GM11168 (cell line): ENCODE measurements around the gene CHD6.

Experiments used
- in situ Hi-C: fragments of 300-500 bp; cut with MboI; formaldehyde crosslinking; loops from one replicate; pipeline ENCODE4 v1.12.0; 2022; ENCODE audit warnings: low sequenced_read_pairs; ENCODE audit not compliant: unreplicated experiment

Gene CHD6

DNA sequence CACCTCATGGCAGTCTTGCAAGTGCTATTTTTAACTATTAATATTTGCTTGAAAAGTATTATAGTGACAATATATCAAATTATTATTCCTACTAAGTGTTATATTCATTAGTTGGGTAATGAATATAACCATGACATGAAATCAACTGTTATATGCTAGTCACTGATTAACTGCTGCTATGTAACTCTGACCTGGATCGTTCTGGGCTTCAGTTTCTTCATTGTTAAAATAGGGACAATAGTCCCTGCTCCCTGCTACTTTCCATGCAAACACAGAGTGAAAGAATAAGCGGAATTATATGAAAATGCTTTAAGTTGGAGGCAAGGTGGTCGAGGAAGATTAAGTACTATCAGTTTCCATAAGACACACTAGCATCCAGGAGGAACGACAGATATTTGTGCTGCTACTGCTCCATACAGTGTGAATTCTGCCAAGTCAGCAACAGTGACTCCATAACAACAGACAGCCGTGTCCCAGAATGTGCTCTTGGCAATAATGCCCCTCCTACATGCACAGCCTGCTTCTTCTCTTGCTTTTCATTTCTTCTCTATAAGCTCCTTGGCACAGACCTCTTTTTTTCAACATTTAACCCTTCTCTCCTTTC lies 107.2 kb downstream of the CHD6 start:
- in situ Hi-C loops, result no loop called here

DNA sequence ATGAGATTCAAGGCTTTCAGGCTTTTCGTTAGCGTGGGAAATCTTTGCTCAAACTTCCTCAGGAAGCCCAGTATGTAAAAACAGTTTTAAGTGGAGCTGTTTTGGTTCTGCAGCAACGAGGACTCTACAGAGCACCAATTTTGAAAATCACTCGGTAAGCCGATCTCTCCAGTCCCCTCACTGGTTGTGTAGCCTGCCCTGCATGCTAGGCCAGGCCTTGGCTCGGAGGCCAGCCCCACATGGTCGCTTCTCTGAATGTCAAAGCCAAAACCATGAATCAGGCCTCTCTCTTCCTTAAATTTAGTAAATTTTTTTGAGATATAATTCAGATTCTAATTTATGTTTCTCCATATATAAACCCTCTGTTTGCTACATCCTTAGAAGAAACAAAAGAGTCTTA lies 108.0 kb downstream of the CHD6 start:
- in situ Hi-C loops, result no loop called here

DNA sequence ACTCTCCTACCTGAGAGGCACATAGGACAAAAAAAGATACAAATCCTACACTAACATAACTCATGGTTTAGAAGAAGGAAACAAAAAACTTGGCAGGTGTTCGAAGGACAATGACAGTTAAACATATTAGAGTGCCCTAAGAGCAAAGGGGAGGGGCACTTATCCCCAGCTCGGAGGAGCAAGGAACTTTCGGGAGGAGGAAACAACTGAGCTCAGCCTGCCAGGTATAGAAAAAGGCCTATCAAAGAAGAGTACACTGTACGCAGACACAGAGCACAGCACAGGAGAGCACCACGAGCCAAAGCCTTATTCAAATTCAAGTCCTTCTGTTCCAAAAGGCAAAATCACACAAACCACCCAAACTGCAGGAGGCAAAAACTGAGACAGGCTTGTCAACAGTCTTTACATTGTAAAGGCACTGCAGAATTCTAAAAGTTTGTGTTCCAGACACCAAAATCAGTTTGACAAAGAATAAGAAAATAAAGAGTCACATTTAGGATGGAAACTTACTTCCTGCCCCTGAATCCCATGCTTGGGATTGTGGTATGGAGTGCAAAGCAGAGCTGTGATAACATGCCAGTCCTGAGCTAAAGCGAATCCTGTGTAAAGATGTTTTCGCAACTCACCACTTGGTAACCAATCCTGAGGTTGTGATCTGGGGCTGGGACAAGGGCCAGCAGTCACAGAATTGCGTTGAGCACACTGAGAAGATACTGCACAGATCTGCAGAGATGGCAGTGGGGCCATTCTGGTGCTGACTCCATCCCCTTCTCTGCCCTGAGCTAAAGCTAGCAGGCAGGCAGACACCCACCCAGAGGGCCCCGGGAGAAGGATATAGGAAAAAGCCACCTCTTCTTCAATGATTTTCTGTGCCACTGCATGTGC lies 108.6 kb downstream of the CHD6 start:
- in situ Hi-C loops, result no loop called here

DNA sequence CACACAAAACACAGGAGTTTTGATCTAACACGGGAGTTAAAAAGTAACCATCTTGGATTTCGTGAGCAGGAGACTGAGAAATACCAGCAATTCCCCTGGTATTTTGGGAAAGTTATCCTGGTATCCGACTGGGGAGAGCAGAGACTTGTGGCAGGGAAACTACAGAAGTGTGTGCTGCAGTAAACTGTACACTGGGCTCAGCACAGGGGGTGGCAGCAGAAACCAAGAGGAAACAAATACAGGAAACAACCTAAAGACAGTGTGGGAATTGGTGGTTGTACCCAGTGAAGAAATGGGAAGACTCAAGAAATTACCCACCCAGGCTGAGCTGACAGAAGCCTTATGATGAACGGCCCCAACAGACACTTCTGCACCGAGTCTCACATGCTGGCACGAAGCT lies 109.8 kb downstream of the CHD6 start:
- in situ Hi-C loops, result no loop called here

DNA sequence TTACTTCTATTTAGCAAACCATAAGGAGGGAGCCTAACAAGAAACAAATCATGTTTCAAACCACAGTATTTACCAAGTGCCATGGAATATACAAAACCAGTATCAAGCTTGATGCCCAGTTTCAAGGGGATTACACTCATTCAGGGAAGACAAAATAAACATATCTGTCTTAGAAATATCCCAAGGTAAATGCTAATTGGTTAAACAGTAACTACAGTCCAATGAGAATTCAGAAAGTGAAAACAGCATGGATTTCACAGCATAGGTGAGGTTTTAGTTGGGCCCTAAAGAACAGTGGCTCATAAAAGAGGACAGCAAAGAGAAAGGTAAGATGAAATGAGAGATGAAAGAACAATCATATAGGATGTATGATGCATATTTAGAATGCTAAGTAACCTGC lies 110.3 kb downstream of the CHD6 start:
- in situ Hi-C loops, result no loop called here

DNA sequence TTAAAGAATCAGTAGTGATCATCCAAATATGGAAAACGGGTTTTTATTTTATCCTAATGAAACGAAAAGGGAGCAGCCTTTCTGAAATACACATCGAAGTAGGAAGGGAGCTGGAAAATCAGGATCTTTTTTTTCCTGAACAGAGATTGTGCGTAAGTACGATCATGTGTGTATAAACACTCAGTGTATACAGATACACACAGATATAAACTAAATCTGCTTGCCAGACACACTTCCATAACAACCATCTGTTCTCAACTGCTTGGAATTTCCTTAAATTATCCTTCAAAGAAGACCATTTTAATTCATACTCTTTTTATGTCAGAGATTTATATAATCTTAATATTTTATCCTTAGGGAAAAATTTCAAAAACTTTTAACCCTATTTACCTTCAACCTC lies 110.7 kb downstream of the CHD6 start:
- in situ Hi-C loops, result no loop called here

DNA sequence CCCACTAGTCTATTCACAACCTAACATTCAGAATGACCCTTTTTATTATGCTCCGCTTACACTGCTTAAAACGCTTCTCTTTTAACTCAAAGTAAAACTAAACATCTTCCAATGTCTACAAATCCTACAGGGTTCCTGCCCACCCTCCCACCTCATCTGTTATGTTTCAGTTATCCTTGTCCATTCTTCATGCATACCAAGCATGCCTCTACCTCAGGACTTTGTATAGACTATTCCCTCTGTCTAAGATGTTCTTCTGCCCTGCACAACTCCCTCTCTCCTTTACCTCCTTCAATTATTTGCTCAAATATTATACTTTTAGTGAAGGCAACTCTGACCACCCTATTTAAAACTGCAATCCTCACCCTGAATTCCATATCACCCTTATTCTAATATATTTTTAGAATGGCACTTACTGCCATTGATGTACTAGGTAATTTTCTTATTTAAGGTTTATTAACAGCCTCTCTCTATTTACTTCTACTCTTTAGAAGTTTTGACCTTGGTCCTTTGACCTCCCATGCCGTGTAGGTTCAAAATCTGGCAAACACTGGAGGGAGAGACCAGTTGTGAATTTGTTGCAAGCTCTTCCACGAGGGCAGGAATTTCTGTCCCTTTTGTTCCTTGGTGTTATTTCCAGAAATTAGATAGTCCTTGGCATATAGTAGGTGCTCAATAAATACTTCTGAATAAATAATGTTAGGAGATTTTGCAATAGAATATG lies 111.8 kb downstream of the CHD6 start:
- in situ Hi-C loops, result no loop called here

DNA sequence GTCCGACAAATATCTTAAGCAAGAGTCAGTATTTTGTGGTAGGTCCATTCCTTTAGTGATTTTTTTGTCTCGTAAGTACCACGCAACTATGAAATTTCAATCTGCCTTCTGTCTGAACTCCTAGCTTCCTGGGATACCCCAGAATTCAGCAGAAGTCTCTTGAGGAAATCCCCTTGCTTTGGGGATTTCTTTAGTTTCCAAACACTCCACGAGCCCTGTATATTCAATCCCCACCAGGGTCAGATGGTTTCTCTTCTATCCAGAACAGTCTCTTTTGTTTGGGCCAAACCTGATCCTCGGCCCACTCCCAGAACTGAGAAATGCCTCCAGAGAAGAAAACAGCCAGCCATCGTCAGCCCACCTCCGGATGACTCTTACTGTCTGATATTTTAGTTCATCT lies 113.0 kb downstream of the CHD6 start:
- in situ Hi-C loops, result no loop called here

DNA sequence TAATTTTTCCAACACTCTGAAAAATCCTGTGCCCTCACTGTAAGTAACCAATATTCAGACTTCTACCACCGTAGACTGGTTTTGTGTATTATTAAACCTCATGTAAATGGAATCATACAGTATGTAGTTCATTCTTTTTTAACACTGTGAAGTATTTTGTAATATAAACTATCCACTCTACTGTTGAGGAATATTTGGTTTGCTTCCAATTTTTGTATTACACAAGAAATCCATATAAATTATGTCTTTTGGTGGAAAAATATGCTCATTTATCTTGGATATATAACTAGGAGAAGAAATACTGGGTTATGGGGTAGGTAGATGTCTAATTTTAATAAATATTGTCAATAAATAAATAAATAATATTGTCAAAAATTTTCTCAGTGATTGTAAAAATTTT lies 116.8 kb downstream of the CHD6 start:
- in situ Hi-C loops, result no loop called here

DNA sequence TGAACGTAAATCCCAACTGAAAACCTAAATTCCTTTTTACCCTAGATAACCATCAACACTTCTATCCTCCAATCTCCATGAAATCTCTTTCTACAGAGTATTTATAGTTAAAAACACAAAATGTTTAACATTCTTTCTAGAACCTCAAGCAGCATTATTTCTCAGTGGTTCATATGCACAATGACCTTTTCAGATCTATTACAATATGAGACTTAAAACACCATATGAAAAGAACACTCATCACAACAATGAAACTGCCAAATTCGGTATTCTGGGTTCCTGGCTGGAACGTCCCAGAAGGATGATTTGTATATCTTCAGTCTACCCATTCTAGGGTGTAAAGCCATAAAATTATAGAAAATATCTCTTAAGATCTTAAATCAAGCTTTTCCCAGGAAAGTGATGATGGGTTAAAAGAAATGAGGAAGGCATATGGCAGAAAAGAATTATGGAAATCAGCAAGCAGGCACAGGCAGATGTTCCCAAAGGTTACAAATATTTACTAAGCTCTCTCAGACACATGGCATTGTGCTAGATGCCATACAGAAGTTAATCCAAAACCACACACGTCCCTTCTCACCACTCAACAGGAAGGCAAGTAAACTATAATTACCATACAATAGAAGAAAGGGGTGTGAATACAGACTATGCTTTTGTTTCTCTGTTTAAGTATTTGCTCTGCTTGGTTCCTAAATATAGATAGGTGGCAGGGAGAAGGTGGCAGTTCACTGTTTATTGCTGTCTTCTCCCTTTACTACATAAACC lies 118.0 kb downstream of the CHD6 start:
- in situ Hi-C loops, result no loop called here

DNA sequence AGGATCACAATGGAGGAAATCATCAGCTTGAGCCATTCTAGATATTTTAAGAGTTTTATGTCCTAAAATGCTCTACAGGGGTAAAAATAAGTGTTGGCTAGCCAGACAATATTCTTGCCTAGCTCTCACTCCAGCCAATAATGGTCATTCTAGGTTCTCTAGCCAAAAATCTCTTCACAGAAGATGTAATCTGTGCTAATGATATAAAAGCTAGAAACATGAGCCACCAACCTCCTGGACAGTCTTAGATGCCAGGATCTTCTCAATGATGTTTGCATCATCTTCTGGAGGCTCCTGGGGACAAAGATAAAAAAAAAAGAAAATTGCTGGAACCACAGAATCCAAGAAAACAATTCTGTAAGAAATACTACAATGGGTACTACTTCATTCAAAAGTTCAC lies 119.1 kb downstream of the CHD6 start:
- in situ Hi-C loops, result no loop called here

DNA sequence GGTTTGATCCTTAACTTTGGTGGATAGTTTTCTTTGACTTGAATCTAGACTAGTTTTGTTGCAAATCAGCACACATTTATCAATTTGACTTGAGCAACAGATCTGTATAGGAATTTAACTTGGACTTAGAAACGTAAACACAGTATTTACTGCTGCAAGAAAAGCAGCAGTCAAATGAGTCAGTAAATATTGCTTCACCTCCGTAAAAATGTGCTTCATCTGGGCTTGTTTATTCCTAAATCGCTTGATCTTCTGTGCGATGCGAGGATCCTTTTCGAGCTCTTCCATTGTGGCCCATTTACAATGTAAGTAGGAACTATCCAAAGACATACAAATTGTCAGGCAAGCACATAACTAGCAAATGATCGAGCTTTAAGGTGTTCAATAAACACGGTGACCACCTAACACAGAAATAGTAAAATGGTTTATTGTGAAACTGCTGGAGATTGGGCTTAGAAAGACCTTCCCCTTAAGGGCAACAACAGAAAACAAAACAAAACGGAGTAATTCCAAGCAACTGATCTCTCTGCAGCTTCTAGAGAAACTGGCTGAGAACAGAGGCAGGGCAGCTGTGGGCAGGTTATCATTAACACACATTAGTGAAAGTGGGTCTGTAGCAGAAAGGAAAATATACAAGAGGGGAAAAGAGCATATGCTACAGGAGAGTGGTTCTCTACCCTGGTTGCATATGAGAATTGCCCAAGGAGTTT lies 120.8 kb downstream of the CHD6 start:
- in situ Hi-C loops, result no loop called here

DNA sequence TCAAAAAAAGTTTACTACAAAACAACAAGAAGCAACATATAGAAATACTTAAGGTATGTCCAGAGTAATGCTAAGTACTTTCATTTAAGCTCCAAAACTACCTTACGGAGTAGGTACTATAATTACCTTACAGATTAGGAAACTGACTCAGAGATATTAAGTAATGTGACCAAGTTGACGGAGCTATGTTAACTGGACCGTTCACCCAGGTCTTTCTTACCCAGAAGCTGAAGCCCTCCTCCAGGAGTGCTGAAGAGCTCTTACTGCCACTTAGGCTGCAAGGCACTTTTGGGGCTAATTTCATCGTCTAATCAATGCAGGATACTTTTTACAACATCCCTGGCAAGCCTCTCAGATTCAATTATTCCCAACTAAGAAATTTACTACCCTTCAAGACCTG lies 123.7 kb downstream of the CHD6 start:
- in situ Hi-C loops, result no loop called here

DNA sequence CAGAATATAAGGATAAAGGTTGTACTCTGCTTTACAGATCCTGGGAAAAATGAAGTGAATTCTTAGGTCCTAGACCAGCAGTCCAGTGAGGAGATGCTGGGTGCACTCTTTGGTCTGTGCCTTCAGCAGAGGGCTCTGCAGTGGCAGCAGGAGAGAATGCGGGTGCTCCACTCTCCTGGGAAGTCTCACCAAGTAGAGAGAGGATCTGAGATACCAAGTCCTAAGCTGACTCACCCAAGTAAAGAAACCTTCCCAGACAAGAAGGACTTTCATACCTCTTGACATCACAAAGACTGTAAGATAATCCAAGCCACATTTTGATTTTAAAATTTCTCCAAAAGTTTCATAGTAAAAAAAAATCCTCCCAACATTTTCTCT lies 134.6 kb downstream of the CHD6 start:
- in situ Hi-C loops, result no loop called here

DNA sequence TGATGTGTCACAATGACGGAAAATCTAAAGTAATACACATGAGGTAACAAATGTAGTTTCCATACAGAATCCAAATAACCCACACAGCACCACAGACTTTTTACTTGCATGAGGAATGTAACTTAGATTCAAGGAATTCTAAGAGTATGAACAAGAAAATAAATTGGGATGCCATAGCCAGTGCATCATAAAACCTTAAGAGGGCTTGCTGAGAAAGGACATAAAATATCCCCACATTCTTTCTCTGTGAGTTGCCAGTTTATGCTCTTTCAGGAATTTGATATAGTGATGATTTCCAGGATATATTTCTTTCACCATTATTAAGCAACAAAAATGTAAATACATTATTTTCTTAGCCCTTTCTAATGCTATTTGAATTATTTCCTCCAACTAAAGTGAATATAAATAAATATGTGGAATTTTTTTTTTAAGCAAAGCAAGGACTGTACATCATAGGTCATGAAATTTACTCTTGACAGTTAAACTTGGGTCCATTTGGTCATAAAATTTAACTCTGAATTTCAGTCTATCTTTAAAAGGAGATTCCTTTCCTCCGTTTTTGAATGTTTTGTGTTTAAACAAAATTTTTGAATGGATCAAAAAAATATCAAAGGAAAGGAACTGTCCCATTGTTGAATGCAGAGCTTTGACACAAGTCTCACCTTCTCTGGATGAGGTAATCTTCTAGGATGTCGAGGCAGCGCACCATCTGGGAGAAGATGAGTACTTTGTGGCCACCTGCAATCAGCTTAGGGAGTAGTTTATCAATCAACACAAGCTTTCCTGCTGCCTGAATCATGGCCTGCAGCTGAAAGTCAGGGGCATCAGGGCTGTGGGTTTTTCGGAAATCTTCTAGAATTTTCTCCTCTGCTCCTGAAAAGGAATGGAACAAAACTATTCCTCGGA lies 135.3 kb downstream of the CHD6 start:
- in situ Hi-C loops, result no loop called here

DNA sequence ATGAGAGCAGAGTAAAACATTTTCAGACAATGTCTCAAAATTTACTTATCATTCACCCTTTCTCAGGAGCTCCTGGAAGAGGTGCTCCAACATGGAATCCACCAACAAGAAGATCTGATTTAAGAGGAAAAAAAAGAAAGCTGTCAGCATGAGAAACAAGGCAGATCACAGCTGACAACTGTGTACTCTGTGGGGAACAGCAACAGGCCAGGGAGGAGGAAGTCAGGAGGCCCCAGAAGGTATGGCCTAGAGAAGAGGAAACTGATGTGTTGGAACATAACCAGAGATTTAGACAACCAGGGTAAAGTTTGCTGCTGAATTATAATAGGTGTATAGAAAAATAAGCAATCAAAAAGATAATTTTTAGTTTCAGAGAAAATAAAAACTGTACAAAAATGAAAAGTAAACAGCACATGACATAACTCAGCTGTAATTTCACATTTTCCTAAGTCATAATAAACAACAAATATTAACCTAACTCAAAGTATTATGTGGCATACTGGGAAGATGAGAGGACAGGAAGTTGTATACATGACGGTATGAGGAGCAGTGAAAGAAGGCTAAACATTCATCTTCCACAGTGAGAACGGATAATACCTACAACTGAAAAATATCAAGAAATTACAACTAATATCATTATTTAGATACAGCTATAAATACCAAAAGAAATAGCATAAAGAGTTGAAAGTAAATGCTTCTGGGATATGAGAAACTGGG lies 138.0 kb downstream of the CHD6 start:
- in situ Hi-C loops, result no loop called here

DNA sequence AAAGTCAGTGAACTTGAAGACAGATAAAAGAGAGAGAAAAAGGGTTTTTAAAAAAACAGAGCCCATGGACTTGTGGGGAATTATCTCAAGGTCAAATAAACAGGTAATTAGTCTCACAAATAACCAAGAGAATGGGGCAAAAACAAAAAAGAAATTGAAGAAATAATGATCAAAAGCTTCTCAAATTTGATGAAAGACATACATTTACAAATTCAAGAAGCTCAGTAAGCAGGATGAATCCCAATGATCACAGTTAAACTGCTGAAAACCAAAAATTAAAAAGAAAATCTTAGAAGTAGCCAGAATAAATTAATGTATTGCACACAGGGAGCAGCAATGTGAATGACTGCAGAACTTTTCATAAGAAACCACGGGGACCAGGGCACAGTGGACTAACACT lies 139.1 kb downstream of the CHD6 start:
- in situ Hi-C loops, result no loop called here

DNA sequence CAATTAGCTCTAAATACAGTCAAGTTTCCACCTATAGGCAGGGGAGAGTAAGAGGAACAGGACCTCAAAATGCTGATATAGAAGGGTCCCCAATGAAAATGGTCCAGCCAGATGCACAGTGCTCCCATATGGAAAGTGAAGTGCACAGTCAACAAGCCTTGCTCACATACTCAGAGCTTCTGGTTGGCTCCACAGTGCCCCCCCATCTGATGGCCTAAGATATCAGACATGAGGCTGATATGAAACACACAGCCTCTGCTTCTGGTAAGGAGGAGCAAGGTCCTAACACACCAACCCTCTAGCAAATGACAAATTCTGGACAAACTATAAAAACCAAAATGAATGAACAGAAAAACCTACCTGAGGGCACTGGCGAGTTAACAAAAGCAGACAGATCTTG lies 140.2 kb downstream of the CHD6 start:
- in situ Hi-C loops, result no loop called here
